ENCODE measurements around the gene NSDHL. TPM values are rescaled to one million over a fixed set of nuclear protein-coding genes. Genes with fewer than 3 reads are reported as not detected.

NSDHL gene
- total and polyA plus RNA-seq, 2 experiments from 2014 or later, result 14.6 to 69.6 TPM

DNA sequence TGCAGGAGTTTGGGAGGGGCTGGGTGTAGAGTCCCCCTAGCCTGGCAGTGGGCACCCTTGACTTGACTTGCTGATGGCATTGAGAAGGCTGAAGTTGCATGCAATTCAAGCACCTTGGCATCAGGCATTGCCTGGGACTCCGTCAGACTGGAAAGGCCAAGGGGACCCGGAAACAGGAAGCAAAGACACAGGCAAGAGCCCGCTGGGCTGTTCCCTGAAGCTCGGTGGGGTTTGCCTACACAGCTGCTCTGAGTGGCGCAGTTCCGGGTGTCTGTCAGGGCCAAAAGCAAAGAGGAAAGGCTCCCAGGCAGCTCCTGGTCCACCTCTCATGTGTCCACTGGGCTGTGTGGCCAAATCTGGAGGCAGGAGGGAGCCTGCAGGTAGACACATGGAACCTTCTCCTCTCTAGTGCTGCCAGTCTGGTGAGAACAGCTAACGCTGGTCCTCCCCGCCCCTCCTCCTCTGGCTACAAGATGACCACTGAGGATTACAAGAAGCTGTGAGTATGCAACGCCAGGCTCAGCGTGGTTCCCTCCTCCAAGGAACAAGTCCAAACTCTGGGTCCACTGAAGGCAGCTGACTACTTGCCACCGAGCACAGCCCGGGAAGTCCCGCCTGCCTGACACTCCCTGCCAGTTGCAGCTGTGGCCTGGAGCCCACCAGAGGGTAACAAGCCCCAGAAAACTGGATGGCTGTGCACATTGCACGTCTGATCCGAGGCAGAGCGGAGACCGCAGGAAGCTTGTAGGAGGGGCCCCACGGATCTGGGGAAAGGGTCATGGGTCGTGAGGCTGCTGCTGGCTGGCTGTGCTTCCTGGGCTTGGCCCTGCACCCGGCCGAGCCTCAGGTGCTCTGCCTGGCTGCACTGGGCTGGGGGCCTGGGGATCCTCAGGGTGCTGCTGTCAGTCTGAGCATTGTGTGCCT, 87.1 kb downstream of the NSDHL start:
- Histone ChIP-seq H3K4me3 (no peak overlapping the region), H3K27me3 (no peaks in the 10 kb centered on the region), H3K36me3 (no peaks in the 10 kb centered on the region), H3K4me1 (ENCODE audit: low read depth) (no peaks in the 10 kb centered on the region), H3K27ac (no peak overlapping the region), H3K9me3 (ENCODE audit: low read depth) (no peaks in the 10 kb centered on the region)
- no peak for DNase-seq (ENCODE audit: low read depth in 1 of 2, low spot score in 1 of 2)
- TF ChIP-seq, protein P1, sequence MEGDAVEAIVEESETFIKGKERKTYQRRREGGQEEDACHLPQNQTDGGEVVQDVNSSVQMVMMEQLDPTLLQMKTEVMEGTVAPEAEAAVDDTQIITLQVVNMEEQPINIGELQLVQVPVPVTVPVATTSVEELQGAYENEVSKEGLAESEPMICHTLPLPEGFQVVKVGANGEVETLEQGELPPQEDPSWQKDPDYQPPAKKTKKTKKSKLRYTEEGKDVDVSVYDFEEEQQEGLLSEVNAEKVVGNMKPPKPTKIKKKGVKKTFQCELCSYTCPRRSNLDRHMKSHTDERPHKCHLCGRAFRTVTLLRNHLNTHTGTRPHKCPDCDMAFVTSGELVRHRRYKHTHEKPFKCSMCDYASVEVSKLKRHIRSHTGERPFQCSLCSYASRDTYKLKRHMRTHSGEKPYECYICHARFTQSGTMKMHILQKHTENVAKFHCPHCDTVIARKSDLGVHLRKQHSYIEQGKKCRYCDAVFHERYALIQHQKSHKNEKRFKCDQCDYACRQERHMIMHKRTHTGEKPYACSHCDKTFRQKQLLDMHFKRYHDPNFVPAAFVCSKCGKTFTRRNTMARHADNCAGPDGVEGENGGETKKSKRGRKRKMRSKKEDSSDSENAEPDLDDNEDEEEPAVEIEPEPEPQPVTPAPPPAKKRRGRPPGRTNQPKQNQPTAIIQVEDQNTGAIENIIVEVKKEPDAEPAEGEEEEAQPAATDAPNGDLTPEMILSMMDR (IDR thresholded peaks at IDR 0.05; ENCODE audit: low read depth, low read length), result no peak

GRCh38 chrX:152918707-152919106, 87.8 kb downstream of the NSDHL start:
- Histone ChIP-seq H3K4me1 (ENCODE audit: low read depth) (no peaks in the 10 kb centered on the region), H3K27me3 (no peaks in the 10 kb centered on the region), H3K36me3 (no peaks in the 10 kb centered on the region), H3K27ac (no peak overlapping the region), H3K4me3 (no peak overlapping the region), H3K9me3 (ENCODE audit: low read depth) (no peaks in the 10 kb centered on the region)
- TF ChIP-seq, protein P1 (IDR thresholded peaks at IDR 0.05; ENCODE audit: low read depth, low read length), result no peak
- DNase-seq (ENCODE audit: low read depth in 1 of 2, low spot score in 1 of 2), result no peak

Other genes starting within 250 kb of the NSDHL start
- 0.03 TPM in 1 of 2 replicates, not detected in the other for gene GABRQ, start 193.2 kb upstream of the NSDHL start, total RNA-seq
- not detected in 2 replicates for gene GABRQ, start 193.2 kb upstream of the NSDHL start, polyA plus RNA-seq
- gene MAGEA3, start 132.3 kb upstream of the NSDHL start, total RNA-seq, result not detected in 2 replicates
- gene MAGEA3, start 132.3 kb upstream of the NSDHL start, polyA plus RNA-seq, result not detected in 2 replicates
- gene CSAG2, start 121.8 kb upstream of the NSDHL start, total RNA-seq, result not detected in 2 replicates
- gene CSAG2, start 121.8 kb upstream of the NSDHL start, polyA plus RNA-seq, result not detected in 2 replicates
- not detected in 2 replicates for gene MAGEA2B, start 116.4 kb upstream of the NSDHL start, total RNA-seq
- gene MAGEA2B, start 116.4 kb upstream of the NSDHL start, polyA plus RNA-seq, result 0.29 TPM in 1 of 2 replicates, not detected in the other
- gene CSAG1, start 97.3 kb upstream of the NSDHL start, total RNA-seq, result not detected in 2 replicates
- gene CSAG1, start 97.3 kb upstream of the NSDHL start, polyA plus RNA-seq, result not detected in 2 replicates
- not detected in 2 replicates for gene MAGEA12, start 97.3 kb upstream of the NSDHL start, total RNA-seq
- not detected in 2 replicates for gene MAGEA12, start 97.3 kb upstream of the NSDHL start, polyA plus RNA-seq
- 0.14 TPM in 1 of 2 replicates, not detected in the other for gene MAGEA2, start 77.2 kb upstream of the NSDHL start, total RNA-seq
- 0.82 TPM in 1 of 2 replicates, not detected in the other for gene MAGEA2, start 77.2 kb upstream of the NSDHL start, polyA plus RNA-seq
- not detected in 2 replicates for gene CSAG3, start 71.8 kb upstream of the NSDHL start, total RNA-seq
- not detected in 2 replicates for gene CSAG3, start 71.8 kb upstream of the NSDHL start, polyA plus RNA-seq
- not detected in 2 replicates for gene MAGEA6, start 61.4 kb upstream of the NSDHL start, total RNA-seq
- not detected in 2 replicates for gene MAGEA6, start 61.4 kb upstream of the NSDHL start, polyA plus RNA-seq
- gene CETN2, start 306 bp upstream of the NSDHL start, total RNA-seq, result 53.8 and 62.5 TPM in 2 replicates
- gene CETN2, start 306 bp upstream of the NSDHL start, polyA plus RNA-seq, result 81.8 and 88.6 TPM in 2 replicates
- gene ZNF185, start 67.0 kb downstream of the NSDHL start, total RNA-seq, result 10.3 and 11.7 TPM in 2 replicates
- 9.2 and 10.8 TPM in 2 replicates for gene ZNF185, start 67.0 kb downstream of the NSDHL start, polyA plus RNA-seq
- not detected in 2 replicates for gene PNMA5, start 163.1 kb downstream of the NSDHL start, total RNA-seq
- not detected in 2 replicates for gene PNMA5, start 163.1 kb downstream of the NSDHL start, polyA plus RNA-seq
- 8.3 and 19.7 TPM in 2 replicates for gene PNMA3, start 225.4 kb downstream of the NSDHL start, total RNA-seq
- 8.9 and 20.3 TPM in 2 replicates for gene PNMA3, start 225.4 kb downstream of the NSDHL start, polyA plus RNA-seq
- 3.5 and 8.6 TPM in 2 replicates for gene PNMA6A, start 241.4 kb downstream of the NSDHL start, total RNA-seq
- gene PNMA6A, start 241.4 kb downstream of the NSDHL start, polyA plus RNA-seq, result 2.9 and 6.9 TPM in 2 replicates